ENCODE data around the gene KRT222. TPM values are rescaled to one million over a fixed set of nuclear protein-coding genes. Genes with fewer than 3 reads are reported as not detected.

KRT222 gene
- total RNA-seq, 1 donor from 2014 or later = not detected

- no peaks in the 10 kb centered on the region for H3K27me3 ChIP-seq (ENCODE audit: control insufficient read depth, insufficient read depth, low read length)
- DNase-seq (ENCODE audit: low read depth) = no peak
- H3K4me3 ChIP-seq (ENCODE audit: low read depth, low read length) = no peak overlapping the region
- FAIRE-seq = no peak
- H3K36me3 ChIP-seq (ENCODE audit: control insufficient read depth, insufficient read depth, low read length) = peaks cover 5% of the 10 kb centered on the region
- TF ChIP-seq, protein P1, sequence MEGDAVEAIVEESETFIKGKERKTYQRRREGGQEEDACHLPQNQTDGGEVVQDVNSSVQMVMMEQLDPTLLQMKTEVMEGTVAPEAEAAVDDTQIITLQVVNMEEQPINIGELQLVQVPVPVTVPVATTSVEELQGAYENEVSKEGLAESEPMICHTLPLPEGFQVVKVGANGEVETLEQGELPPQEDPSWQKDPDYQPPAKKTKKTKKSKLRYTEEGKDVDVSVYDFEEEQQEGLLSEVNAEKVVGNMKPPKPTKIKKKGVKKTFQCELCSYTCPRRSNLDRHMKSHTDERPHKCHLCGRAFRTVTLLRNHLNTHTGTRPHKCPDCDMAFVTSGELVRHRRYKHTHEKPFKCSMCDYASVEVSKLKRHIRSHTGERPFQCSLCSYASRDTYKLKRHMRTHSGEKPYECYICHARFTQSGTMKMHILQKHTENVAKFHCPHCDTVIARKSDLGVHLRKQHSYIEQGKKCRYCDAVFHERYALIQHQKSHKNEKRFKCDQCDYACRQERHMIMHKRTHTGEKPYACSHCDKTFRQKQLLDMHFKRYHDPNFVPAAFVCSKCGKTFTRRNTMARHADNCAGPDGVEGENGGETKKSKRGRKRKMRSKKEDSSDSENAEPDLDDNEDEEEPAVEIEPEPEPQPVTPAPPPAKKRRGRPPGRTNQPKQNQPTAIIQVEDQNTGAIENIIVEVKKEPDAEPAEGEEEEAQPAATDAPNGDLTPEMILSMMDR (IDR thresholded peaks at IDR 0.05; ENCODE audit: insufficient read depth, low read length, severe bottlenecking) = no peak
Observed at GRCh38 chr17:40625311-40625710, 39.7 kb downstream of the KRT222 start.

GRCh38 chr17:40623419-40624210 is 41.4 kb downstream of the KRT222 start:
- Histone ChIP-seq H3K27me3 (ENCODE audit: control insufficient read depth, insufficient read depth, low read length) (no peaks in the 10 kb centered on the region), H3K36me3 (ENCODE audit: control insufficient read depth, insufficient read depth, low read length) (peaks cover 3% of the 10 kb centered on the region), H3K4me3 (ENCODE audit: low read depth, low read length) (no peak overlapping the region)
- FAIRE-seq (no peak), DNase-seq (ENCODE audit: low read depth) (no peak)
- TF ChIP-seq, protein P1 (IDR thresholded peaks at IDR 0.05; ENCODE audit: insufficient read depth, low read length, severe bottlenecking) = no peak

- Histone ChIP-seq H3K4me3 (ENCODE audit: low read depth, low read length) (no peak overlapping the region), H3K36me3 (ENCODE audit: control insufficient read depth, insufficient read depth, low read length) (no peaks in the 10 kb centered on the region), H3K27me3 (ENCODE audit: control insufficient read depth, insufficient read depth, low read length) (no peaks in the 10 kb centered on the region)
- FAIRE-seq (no peak), DNase-seq (ENCODE audit: low read depth) (no peak)
- TF ChIP-seq, protein P1 (IDR thresholded peaks at IDR 0.05; ENCODE audit: insufficient read depth, low read length, severe bottlenecking) = no peak
Observed at GRCh38 chr17:40622509-40622928, 42.5 kb downstream of the KRT222 start.

- Histone ChIP-seq H3K4me3 (ENCODE audit: low read depth, low read length) (no peak overlapping the region), H3K36me3 (ENCODE audit: control insufficient read depth, insufficient read depth, low read length) (no peaks in the 10 kb centered on the region), H3K27me3 (ENCODE audit: control insufficient read depth, insufficient read depth, low read length) (peaks cover under 1% of the 10 kb centered on the region)
- FAIRE-seq (no peak), DNase-seq (ENCODE audit: low read depth) (no peak)
- TF ChIP-seq, protein P1 (IDR thresholded peaks at IDR 0.05; ENCODE audit: insufficient read depth, low read length, severe bottlenecking) = no peak
Observed at GRCh38 chr17:40621578-40621977, 43.4 kb downstream of the KRT222 start.

DNA sequence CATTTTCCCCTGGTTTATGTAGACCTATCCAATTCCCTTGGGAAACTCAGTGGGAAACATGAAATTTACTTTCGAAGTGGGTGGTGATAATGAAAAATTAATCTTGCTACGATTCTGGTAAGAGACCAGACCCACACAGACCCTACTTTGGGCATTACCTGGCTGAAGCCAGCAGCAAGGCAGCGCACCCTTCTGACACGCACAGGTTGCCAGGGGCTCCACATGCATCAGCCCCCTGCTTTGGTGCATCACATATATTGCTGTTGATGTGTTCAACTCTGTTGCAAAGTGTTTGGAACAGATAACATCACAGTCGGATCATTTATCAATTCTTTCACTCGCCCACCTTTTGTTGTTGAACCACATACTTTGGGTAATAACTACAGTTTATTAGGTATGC is 44.0 kb downstream of the KRT222 start:
- H3K27me3 ChIP-seq (ENCODE audit: control insufficient read depth, insufficient read depth, low read length) = peaks cover 4% of the 10 kb centered on the region
- TF ChIP-seq, protein P1 (IDR thresholded peaks at IDR 0.05; ENCODE audit: insufficient read depth, low read length, severe bottlenecking) = no peak
- no peak overlapping the region for H3K4me3 ChIP-seq (ENCODE audit: low read depth, low read length)
- no peaks in the 10 kb centered on the region for H3K36me3 ChIP-seq (ENCODE audit: control insufficient read depth, insufficient read depth, low read length)
- FAIRE-seq = no peak
- DNase-seq (ENCODE audit: low read depth) = no peak

Data from bronchial epithelial cell (primary cell).